CD8-positive, alpha-beta memory T cell (primary cell): ENCODE data around the gene PPME1. TPM values are rescaled to one million over a fixed set of nuclear protein-coding genes. Genes with fewer than 3 reads are reported as not detected.

Experiments used
- CTCF ChIA-PET: fragments of 350-600 bp; sonication (Branson Sonifier 250); formaldehyde crosslinking; loops from one replicate; lab custom pipeline; 2021; ENCODE audit warnings: antibody characterized with exemption; lab: Charles Lee
- POLR2A ChIA-PET: fragments of 350-600 bp; sonication (Branson Sonifier 250); formaldehyde crosslinking; loops from one replicate; lab custom pipeline; 2021; ENCODE audit warnings: antibody characterized with exemption; lab: Charles Lee
- DNase-seq, 5 donors: peaks; one replicate each; pipeline versions ENCODE4 v3.0.0 to v3.0.0-alpha.2; 2020 to 2022; ENCODE audit warnings: mixed read lengths in 1 of 5
- H3K27ac ChIP-seq: one replicate; pipeline ENCODE4 v1.7.0; 2013; ENCODE audit warnings: low read depth, mild to moderate bottlenecking, low read length, moderate library complexity
- H3K27me3 ChIP-seq: 2 replicates; pipeline ENCODE4 v1.7.0; 2013; ENCODE audit warnings: low read length, mild to moderate bottlenecking; ENCODE audit not compliant: insufficient read depth, poor library complexity, severe bottlenecking
- H3K36me3 ChIP-seq: 2 replicates; pipeline ENCODE4 v1.7.0; 2013; ENCODE audit warnings: mild to moderate bottlenecking, low read length, moderate library complexity; ENCODE audit not compliant: insufficient read depth
- H3K4me1 ChIP-seq: 2 replicates; pipeline ENCODE4 v1.7.0; 2013; ENCODE audit warnings: mild to moderate bottlenecking, low read length, moderate library complexity; ENCODE audit not compliant: insufficient read depth
- H3K4me3 ChIP-seq: 2 replicates; pipeline ENCODE4 v1.7.0; 2013; ENCODE audit warnings: mild to moderate bottlenecking, low read length
- H3K9me3 ChIP-seq: 2 replicates; pipeline ENCODE4 v1.7.0; 2013; ENCODE audit warnings: mild to moderate bottlenecking, low read length
- H3K27ac Mint-ChIP-seq, 8 donors: one replicate each; pipeline ENCODE4 v1.8.0; 2020 to 2021; ENCODE audit warnings: mixed read lengths in 8 of 8, mild to moderate bottlenecking in 6 of 8, inconsistent platforms in 3 of 8, moderate library complexity in 3 of 8
- H3K27me3 Mint-ChIP-seq, 2 donors: one replicate each; pipeline ENCODE4 v1.8.0; 2020 to 2021; ENCODE audit warnings: mixed read lengths in 2 of 2, mild to moderate bottlenecking in 1 of 2, moderate library complexity in 1 of 2
- H3K36me3 Mint-ChIP-seq, 3 donors: one replicate each; pipeline ENCODE4 v1.8.0; 2020 to 2021; ENCODE audit warnings: mixed read lengths in 3 of 3, inconsistent platforms in 1 of 3, mild to moderate bottlenecking in 1 of 3
- H3K4me1 Mint-ChIP-seq, 3 donors: one replicate each; pipeline ENCODE4 v1.8.0; 2020 to 2021; ENCODE audit warnings: mixed read lengths in 3 of 3, inconsistent platforms in 1 of 3, mild to moderate bottlenecking in 1 of 3
- H3K4me3 Mint-ChIP-seq, 7 donors: one replicate each; pipeline ENCODE4 v1.8.0; 2020 to 2021; ENCODE audit warnings: mixed read lengths in 7 of 7, mild to moderate bottlenecking in 6 of 7, moderate library complexity in 4 of 7, inconsistent platforms in 2 of 7
- H3K9me3 Mint-ChIP-seq, 5 donors: one replicate each; pipeline ENCODE4 v1.8.0; 2020 to 2022; ENCODE audit warnings: mixed read lengths in 5 of 5, mild to moderate bottlenecking in 3 of 5, moderate library complexity in 2 of 5, inconsistent platforms in 1 of 5
- polyA plus RNA-seq: library from polyadenylated mRNA; unstranded; fragments of 300-500 nt; fragmentation: Illumina TruSeq; gene quantifications from one replicate; pipeline ENCODE4 v1.2.3, GENCODE V29; 2021
- total RNA-seq, 2 experiments: library from RNA; stranded (reverse); gene quantifications; one replicate each; pipeline ENCODE4 v1.2.3, GENCODE V29; 2021

PPME1 gene
- total and polyA plus RNA-seq, 3 experiments from 2014 or later: 20.9 to 42.0 (median 33.0) TPM

- H3K27ac Mint-ChIP-seq: peak overlapping the region in 3 of 8 donors; percentile 10 to 82 (median 10)
- H3K9me3 ChIP-seq: no peaks in the 10 kb centered on the region
- no peaks in the 10 kb centered on the region for H3K27me3 ChIP-seq
- POLR2A ChIA-PET: no interaction called here
- H3K4me3 Mint-ChIP-seq: peak overlapping the region in 2 of 7 donors; percentile 2 to 42
- H3K9me3 Mint-ChIP-seq: no peaks in the 10 kb centered on the region
- CTCF ChIA-PET: no interaction called here
- peaks cover 29% of the 10 kb centered on the region for H3K4me1 ChIP-seq
- peaks cover 11% of the 10 kb centered on the region for H3K36me3 ChIP-seq
- H3K4me1 Mint-ChIP-seq: peaks cover 5 to 28% (median 18%) of the 10 kb centered on the region in 3 donors
- DNase-seq: no peak
- H3K27ac ChIP-seq: no peak overlapping the region
- no peaks in the 10 kb centered on the region for H3K27me3 Mint-ChIP-seq
- no peak overlapping the region for H3K4me3 ChIP-seq
- peaks cover 0 to 41% (median 14%) of the 10 kb centered on the region in 3 donors for H3K36me3 Mint-ChIP-seq
Measured at GRCh38 chr11:74168838-74169237, 2.3 kb upstream of the PPME1 start.

- Histone ChIP-seq H3K9me3 (no peaks in the 10 kb centered on the region), H3K27me3 (no peaks in the 10 kb centered on the region), H3K4me3 (peak overlapping the region; percentile 83), H3K36me3 (peaks cover 11% of the 10 kb centered on the region), H3K27ac (peak overlapping the region; percentile 88), H3K4me1 (peaks cover 33% of the 10 kb centered on the region)
- Mint-ChIP-seq H3K27ac (no peak overlapping the region), H3K36me3 (peaks cover 0 to 36% (median 14%) of the 10 kb centered on the region in 3 donors), H3K9me3 (no peaks in the 10 kb centered on the region), H3K4me1 (peaks cover 8 to 32% (median 23%) of the 10 kb centered on the region in 3 donors), H3K27me3 (no peaks in the 10 kb centered on the region), H3K4me3 (no peak overlapping the region)
- CTCF ChIA-PET: interaction anchor here (2.1 kb wide), 1 partner anchor 206 kb away, joined by 5 read pairs; no protein-coding TSS in a partner anchor
- POLR2A ChIA-PET: interaction anchor here (0.6 to 1.5 kb wide), 5 partner anchors 166 to 382 kb away, joined by 3 to 8 read pairs (median 4); partner anchors contain the start of genes LIPT2 and UCP2
- no peak for DNase-seq
Measured at GRCh38 chr11:74169738-74170458, 1.2 kb upstream of the PPME1 start.

GRCh38 chr11:74171630-74171968 is 510 bp downstream of the PPME1 start:
- Mint-ChIP-seq H3K27ac (no peak overlapping the region), H3K4me1 (peaks cover 8 to 24% (median 16%) of the 10 kb centered on the region in 3 donors), H3K9me3 (no peaks in the 10 kb centered on the region), H3K27me3 (no peaks in the 10 kb centered on the region), H3K4me3 (no peak overlapping the region), H3K36me3 (peaks cover 0 to 26% (median 7%) of the 10 kb centered on the region in 3 donors)
- H3K4me1 ChIP-seq: peaks cover 33% of the 10 kb centered on the region
- H3K9me3 ChIP-seq: no peaks in the 10 kb centered on the region
- H3K27ac ChIP-seq: peak overlapping the region; percentile 88
- no peaks in the 10 kb centered on the region for H3K27me3 ChIP-seq
- peak overlapping the region; percentile 83 for H3K4me3 ChIP-seq
- ChIA-PET POLR2A (interaction anchor here (0.8 to 1.5 kb wide), 3 partner anchors 51 to 322 kb away, joined by 3 to 6 read pairs (median 3); partner anchors contain the start of gene LIPT2), CTCF (interaction anchor here (1.1 to 2.1 kb wide), 2 partner anchors 201 to 208 kb away, joined by 4 to 5 read pairs; no protein-coding TSS in a partner anchor)
- no peak for DNase-seq
- H3K36me3 ChIP-seq: peaks cover 11% of the 10 kb centered on the region

GRCh38 chr11:74171997-74172396 is 908 bp downstream of the PPME1 start:
- Histone ChIP-seq H3K4me1 (peaks cover 33% of the 10 kb centered on the region), H3K27me3 (no peaks in the 10 kb centered on the region), H3K36me3 (peaks cover 11% of the 10 kb centered on the region), H3K4me3 (peak overlapping the region; percentile 83), H3K9me3 (no peaks in the 10 kb centered on the region), H3K27ac (peak overlapping the region; percentile 88)
- no peak overlapping the region for H3K4me3 Mint-ChIP-seq
- H3K36me3 Mint-ChIP-seq: peaks cover 0 to 22% (median 3%) of the 10 kb centered on the region in 3 donors
- H3K27me3 Mint-ChIP-seq: no peaks in the 10 kb centered on the region
- H3K27ac Mint-ChIP-seq: no peak overlapping the region
- H3K9me3 Mint-ChIP-seq: no peaks in the 10 kb centered on the region
- peaks cover 8 to 20% (median 12%) of the 10 kb centered on the region in 3 donors for H3K4me1 Mint-ChIP-seq
- ChIA-PET CTCF (no interaction called here), POLR2A (no interaction called here)
- no peak for DNase-seq

- Mint-ChIP-seq H3K27me3 (no peaks in the 10 kb centered on the region), H3K27ac (no peak overlapping the region), H3K4me3 (no peak overlapping the region), H3K4me1 (peaks cover 10 to 25% (median 22%) of the 10 kb centered on the region in 3 donors), H3K36me3 (peaks cover 0 to 20% (median 0%) of the 10 kb centered on the region in 3 donors), H3K9me3 (no peaks in the 10 kb centered on the region)
- DNase-seq: no peak
- Histone ChIP-seq H3K4me3 (no peak overlapping the region), H3K4me1 (peaks cover 19% of the 10 kb centered on the region), H3K36me3 (no peaks in the 10 kb centered on the region), H3K9me3 (no peaks in the 10 kb centered on the region), H3K27ac (no peak overlapping the region), H3K27me3 (no peaks in the 10 kb centered on the region)
- POLR2A ChIA-PET: no interaction called here
- CTCF ChIA-PET: no interaction called here
Measured at GRCh38 chr11:74175920-74176319, 4.8 kb downstream of the PPME1 start.

GRCh38 chr11:74179234-74180052 is 8.4 kb downstream of the PPME1 start:
- ChIA-PET POLR2A (no interaction called here), CTCF (no interaction called here)
- H3K9me3 Mint-ChIP-seq: no peaks in the 10 kb centered on the region
- peaks cover 0 to 17% (median 2%) of the 10 kb centered on the region in 3 donors for H3K36me3 Mint-ChIP-seq
- Histone ChIP-seq H3K27ac (no peak overlapping the region), H3K27me3 (no peaks in the 10 kb centered on the region), H3K4me3 (no peak overlapping the region), H3K36me3 (no peaks in the 10 kb centered on the region), H3K9me3 (no peaks in the 10 kb centered on the region), H3K4me1 (no peaks in the 10 kb centered on the region)
- H3K4me3 Mint-ChIP-seq: no peak overlapping the region
- peaks cover 8 to 29% (median 26%) of the 10 kb centered on the region in 3 donors for H3K4me1 Mint-ChIP-seq
- DNase-seq: no peak
- H3K27me3 Mint-ChIP-seq: no peaks in the 10 kb centered on the region
- H3K27ac Mint-ChIP-seq: no peak overlapping the region

- CTCF ChIA-PET: no interaction called here
- peaks cover 2 to 23% (median 3%) of the 10 kb centered on the region in 3 donors for H3K36me3 Mint-ChIP-seq
- H3K4me3 Mint-ChIP-seq: no peak overlapping the region
Measured at GRCh38 chr11:74182635-74183034, 11.5 kb downstream of the PPME1 start.

More at GRCh38 chr11:74182635-74183034, 11.5 kb downstream of the PPME1 start:
- POLR2A ChIA-PET: no interaction called here
- no peak for DNase-seq
- Mint-ChIP-seq H3K9me3 (no peaks in the 10 kb centered on the region), H3K27me3 (no peaks in the 10 kb centered on the region), H3K27ac (no peak overlapping the region), H3K4me1 (peaks cover 8 to 38% (median 35%) of the 10 kb centered on the region in 3 donors)
- no peak overlapping the region for H3K27ac ChIP-seq
- H3K4me3 ChIP-seq: no peak overlapping the region
- no peaks in the 10 kb centered on the region for H3K4me1 ChIP-seq
- no peaks in the 10 kb centered on the region for H3K27me3 ChIP-seq
- H3K36me3 ChIP-seq: no peaks in the 10 kb centered on the region
- H3K9me3 ChIP-seq: no peaks in the 10 kb centered on the region
